Upper lobe of left lung (tissue), 6 donors: ENCODE results near the gene PTPRN2. TPM values are rescaled to one million over a fixed set of nuclear protein-coding genes. Genes with fewer than 3 reads are reported as not detected.

Experiments used
- ATAC-seq, 2 donors: fragments of 200-7000 bp; cut with Tn5 transposase; one replicate each; pipeline ENCODE4 v1.9.1; 2022; ENCODE audit warnings: mild to moderate bottlenecking in 2 of 2, moderate library complexity in 2 of 2; ENCODE audit not compliant: low FRiP score in 2 of 2
- DNase-seq, 2 donors: peaks; one replicate each; pipeline ENCODE4 v3.0.0-alpha.2; 2019 to 2020
- H3K27ac ChIP-seq, 4 donors: fragments of 200-600 bp; sonication (generic); one replicate each; pipeline ENCODE4 v1.5.1; 2016 to 2019
- H3K27me3 ChIP-seq, 4 donors: fragments of 200-600 bp; sonication (generic); one replicate each; pipeline ENCODE4 v1.5.1; 2017 to 2019
- H3K36me3 ChIP-seq, 4 donors: fragments of 200-600 bp; sonication (generic); one replicate each; pipeline ENCODE4 v1.5.1; 2016 to 2019
- H3K4me1 ChIP-seq, 4 donors: fragments of 200-600 bp; sonication (generic); one replicate each; pipeline ENCODE4 v1.5.1; 2018 to 2019
- H3K4me3 ChIP-seq, 4 donors: fragments of 200-600 bp; sonication (generic); one replicate each; pipeline ENCODE4 v1.5.1; 2017 to 2019; ENCODE audit warnings: mild to moderate bottlenecking in 2 of 4, moderate library complexity in 1 of 4
- H3K9me3 ChIP-seq, 4 donors: fragments of 200-600 bp; sonication (generic); one replicate each; pipeline ENCODE4 v1.5.1; 2018 to 2019
- EP300 ChIP-seq, 4 donors: sonication (generic); formaldehyde crosslinking; IDR thresholded peaks; one replicate each; pipeline ENCODE4 v1.5.1; 2017; ENCODE audit warnings: antibody characterized with exemption in 4 of 4, control low read depth in 2 of 4
- POLR2A ChIP-seq, 4 donors: fragments of 450-650 bp; IDR thresholded peaks; one replicate each; pipeline ENCODE4 v1.5.1; 2016 to 2017; ENCODE audit warnings: antibody characterized with exemption in 4 of 4, mild to moderate bottlenecking in 2 of 4
- POLR2AphosphoS5 ChIP-seq, 2 donors: sonication (generic); formaldehyde crosslinking; IDR thresholded peaks; one replicate each; pipeline ENCODE4 v1.5.1; 2017; ENCODE audit warnings: antibody characterized with exemption in 2 of 2
- WGBS, 2 donors: methylation state at CpG; one replicate each; pipeline ENCODE4 v1.1.5; 2017 to 2018; 5-methylcytosine and 5-hydroxymethylcytosine counted together
- total RNA-seq, 6 donors: library from RNA; depleted of rRNA in 4 of 6; stranded (reverse); fragments of >200 nt in 4 of 6; gene quantifications; one replicate each; pipeline versions ENCODE4 v1.1.0 to v1.2.1, GENCODE V29; 2016 to 2021
- TF ChIP-seq, protein P1 (sequence below), 6 experiments: fragments of 450-650 bp in 4 of 6; fragments of 200-600 bp in 2 of 6; sonication (generic) in 2 of 6; IDR thresholded peaks; one replicate each; pipeline ENCODE4 v1.5.1; 2016 to 2019; ENCODE audit warnings: antibody characterized with exemption in 6 of 6
- donor health status: DM: no; HTN: no; CAD: no; lungs with moderate emphysema.
- donor health status: DM: no; HTN: yes; CAD: no; lungs with severe emphysema.

PTPRN2 gene
- total RNA-seq, 6 donors from 2014 or later: 3.3 to 7.9 (median 5.2) TPM

DNA sequence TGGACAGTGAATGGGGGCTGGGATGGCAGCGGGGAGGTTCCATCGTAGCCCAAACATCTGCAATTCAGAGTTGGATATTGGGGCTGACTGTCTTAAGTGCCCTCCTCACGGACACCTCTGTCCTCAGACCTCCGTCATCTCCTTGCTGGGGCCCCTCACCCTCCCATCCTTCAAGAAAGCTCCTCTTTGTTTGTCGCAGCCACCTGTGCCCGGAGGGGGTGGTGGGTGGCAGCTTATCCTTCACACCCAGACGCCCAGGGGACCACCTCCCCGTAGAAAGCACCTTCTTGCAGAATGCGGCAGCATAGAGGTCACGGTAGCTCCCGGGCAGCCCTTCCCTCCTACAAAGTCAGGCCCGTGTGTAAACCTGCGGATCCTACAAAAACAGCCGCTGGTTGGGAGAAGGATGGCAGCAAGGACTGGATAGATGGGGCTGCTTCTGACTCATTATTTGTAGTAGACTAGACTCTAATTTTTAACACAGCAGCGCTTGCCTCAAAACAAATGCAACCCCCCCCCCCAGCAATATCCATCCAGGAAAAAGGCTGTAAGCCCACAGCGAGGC, 1.3 kb upstream of the PTPRN2 start:
- peaks cover 14 to 26% (median 20%) of the 10 kb centered on the region in 4 donors for H3K4me1 ChIP-seq
- DNase-seq: no peak

DNA sequence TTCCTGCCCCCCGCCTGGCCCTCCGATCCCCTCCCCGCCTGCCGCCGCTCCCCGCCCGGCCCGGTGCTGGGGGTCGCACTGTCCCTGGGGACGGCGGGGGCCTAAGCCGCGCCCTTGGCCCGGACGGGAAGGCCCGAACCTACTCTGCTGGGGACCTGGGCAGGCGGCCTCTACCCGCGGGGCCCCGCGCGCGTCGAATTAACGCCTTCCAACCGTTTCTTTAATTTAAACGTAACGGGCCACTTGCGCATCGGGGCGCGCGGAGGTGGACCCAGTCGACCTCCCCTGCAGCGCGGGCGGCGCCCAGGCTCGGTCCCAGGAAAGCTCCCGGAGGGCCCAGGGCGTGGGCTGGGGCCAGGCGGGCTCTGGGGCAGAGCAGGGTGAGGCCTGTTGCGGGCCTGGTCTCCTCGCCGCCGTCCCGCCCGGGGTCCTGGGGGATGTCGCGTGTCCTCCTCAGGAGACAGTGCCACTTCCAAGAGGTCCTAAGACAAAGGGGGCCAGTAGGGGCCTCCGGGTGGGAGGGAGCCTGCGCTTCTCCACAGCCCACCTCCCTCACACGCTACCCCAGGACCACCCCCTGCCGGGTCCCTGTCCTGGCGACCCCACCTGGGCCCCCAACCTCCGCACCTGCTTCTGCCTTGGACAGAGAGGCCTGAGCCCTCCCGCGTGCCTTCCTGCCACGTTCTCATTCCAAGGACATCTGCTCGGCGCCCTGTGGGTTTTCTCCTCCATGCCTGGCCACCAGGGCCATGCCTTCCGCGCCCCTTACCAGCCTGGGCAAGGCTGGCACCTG, 658 bp upstream of the PTPRN2 start:
- Histone ChIP-seq H3K4me3 (peak overlapping the region in 3 of 4 donors; percentile 41 to 47 (median 47)), H3K27me3 (peaks cover 0 to 18% (median 10%) of the 10 kb centered on the region in 4 donors), H3K4me1 (peaks cover 14 to 26% (median 20%) of the 10 kb centered on the region in 4 donors), H3K36me3 (no peaks in the 10 kb centered on the region), H3K27ac (no peak overlapping the region), H3K9me3 (no peaks in the 10 kb centered on the region)
- DNase-seq: peak in 1 of 2 donors; percentile 88
- ATAC-seq: peak in 1 of 2 donors; percentile 27
- 25 to 30% methylated on average over 16 to 29 of the region's 63 CpGs for WGBS, 2 donors
- TF ChIP-seq, protein P1, sequence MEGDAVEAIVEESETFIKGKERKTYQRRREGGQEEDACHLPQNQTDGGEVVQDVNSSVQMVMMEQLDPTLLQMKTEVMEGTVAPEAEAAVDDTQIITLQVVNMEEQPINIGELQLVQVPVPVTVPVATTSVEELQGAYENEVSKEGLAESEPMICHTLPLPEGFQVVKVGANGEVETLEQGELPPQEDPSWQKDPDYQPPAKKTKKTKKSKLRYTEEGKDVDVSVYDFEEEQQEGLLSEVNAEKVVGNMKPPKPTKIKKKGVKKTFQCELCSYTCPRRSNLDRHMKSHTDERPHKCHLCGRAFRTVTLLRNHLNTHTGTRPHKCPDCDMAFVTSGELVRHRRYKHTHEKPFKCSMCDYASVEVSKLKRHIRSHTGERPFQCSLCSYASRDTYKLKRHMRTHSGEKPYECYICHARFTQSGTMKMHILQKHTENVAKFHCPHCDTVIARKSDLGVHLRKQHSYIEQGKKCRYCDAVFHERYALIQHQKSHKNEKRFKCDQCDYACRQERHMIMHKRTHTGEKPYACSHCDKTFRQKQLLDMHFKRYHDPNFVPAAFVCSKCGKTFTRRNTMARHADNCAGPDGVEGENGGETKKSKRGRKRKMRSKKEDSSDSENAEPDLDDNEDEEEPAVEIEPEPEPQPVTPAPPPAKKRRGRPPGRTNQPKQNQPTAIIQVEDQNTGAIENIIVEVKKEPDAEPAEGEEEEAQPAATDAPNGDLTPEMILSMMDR (IDR thresholded peaks at IDR 0.05): no peak

More for the DNA sequence above, 1.3 kb upstream of the PTPRN2 start:
- Histone ChIP-seq H3K27me3 (peaks cover 0 to 15% (median 10%) of the 10 kb centered on the region in 4 donors), H3K36me3 (no peaks in the 10 kb centered on the region), H3K9me3 (no peaks in the 10 kb centered on the region), H3K4me3 (no peak overlapping the region), H3K27ac (no peak overlapping the region)
- 52 to 58% methylated on average over 8 to 16 of the region's 16 CpGs for WGBS, 2 donors
- TF ChIP-seq EP300 (IDR thresholded peaks at IDR 0.05): no peak
- no peak for TF ChIP-seq POLR2AphosphoS5 (IDR thresholded peaks at IDR 0.05)
- TF ChIP-seq, protein P1 (IDR thresholded peaks at IDR 0.05): no peak
- TF ChIP-seq POLR2A (IDR thresholded peaks at IDR 0.05): no peak
- ATAC-seq: no peak

DNA sequence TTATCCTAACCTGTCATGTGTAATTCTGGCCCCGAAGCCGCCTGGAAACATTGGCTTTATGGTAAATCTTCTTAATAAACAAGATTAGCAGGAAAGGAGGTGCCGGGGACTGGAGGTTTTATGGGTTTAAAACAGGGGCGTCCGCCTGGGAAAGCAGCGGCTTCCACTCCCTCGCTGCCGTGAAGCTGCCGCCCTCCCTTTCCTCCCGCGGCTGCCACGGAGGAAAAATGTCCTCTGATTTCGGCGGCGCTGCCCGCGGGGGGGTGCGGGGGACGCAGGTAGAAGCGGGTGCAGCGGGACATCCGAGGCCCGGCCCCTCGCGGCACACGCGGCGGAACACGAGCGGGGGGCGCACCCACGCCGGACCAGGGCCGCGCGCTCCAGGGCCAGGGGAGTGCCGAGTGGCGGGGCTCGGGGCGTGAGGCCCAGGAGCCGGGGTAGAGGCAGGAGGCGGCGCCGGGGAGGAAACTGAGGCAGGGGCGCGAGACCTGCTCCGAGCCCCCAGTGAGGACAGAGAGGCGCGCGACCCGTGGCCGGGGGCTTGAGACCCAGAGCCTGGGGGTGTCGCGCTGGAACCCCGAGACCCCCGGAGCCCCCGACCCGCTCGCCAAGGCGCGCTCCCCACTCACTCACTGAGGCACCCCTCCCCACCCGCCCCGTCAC, 993 bp downstream of the PTPRN2 start:
- ATAC-seq: no peak
- H3K4me1 ChIP-seq: peaks cover 14 to 26% (median 20%) of the 10 kb centered on the region in 4 donors
- DNase-seq: peak in 1 of 2 donors; percentile 84

DNA sequence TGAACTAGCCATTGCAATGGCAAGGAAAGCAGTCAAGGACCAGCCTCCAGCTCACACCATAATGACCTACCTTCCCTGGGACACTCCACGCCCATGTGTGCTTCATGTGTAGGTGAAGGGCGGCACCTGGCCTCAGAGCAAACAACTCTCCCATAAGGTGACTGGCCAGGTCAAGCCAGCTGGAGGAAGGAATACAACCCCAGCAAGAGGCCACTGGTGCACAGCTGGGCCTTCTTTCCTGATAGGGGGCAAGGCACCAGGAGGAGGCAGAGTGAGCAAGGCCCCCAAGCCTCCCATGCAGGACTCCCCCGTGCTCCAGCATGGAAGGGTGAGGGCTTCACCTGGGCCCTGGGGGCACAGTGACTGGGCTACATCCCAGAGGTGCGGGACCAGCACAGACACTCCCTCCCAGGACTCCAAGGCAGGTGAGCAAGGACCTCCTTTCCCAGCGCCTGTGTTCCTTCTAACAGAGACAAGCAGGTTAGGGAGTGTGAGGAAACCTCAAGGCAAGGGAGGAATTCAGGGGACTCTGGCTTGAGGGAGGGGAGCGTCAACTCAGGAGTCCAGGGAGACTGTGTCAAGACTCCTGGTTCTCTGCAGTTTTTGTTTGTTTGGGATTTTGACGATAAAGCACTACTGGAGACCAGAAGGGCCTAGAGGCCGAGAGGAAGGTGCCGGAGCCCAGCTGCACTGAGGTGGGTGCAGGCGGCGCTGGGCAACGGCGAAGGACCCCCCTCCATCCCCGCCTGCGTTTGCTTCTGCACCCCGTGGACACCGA, 1.7 kb downstream of the PTPRN2 start:
- TF ChIP-seq POLR2AphosphoS5 (IDR thresholded peaks at IDR 0.05): no peak
- TF ChIP-seq POLR2A (IDR thresholded peaks at IDR 0.05): no peak
- no peak for TF ChIP-seq EP300 (IDR thresholded peaks at IDR 0.05)
- TF ChIP-seq, protein P1 (IDR thresholded peaks at IDR 0.05): no peak
- Histone ChIP-seq H3K27ac (no peak overlapping the region), H3K27me3 (peaks cover 0 to 18% (median 10%) of the 10 kb centered on the region in 4 donors), H3K9me3 (no peaks in the 10 kb centered on the region), H3K36me3 (no peaks in the 10 kb centered on the region), H3K4me1 (peaks cover 14 to 26% (median 20%) of the 10 kb centered on the region in 4 donors), H3K4me3 (peak overlapping the region in 1 of 4 donors; percentile 47)
- ATAC-seq (no peak), DNase-seq (no peak)
- WGBS, 2 donors: 36 to 44% methylated on average over 15 to 17 of the region's 17 CpGs

More for the DNA sequence above, 993 bp downstream of the PTPRN2 start:
- Histone ChIP-seq H3K27ac (no peak overlapping the region), H3K4me3 (peak overlapping the region in 3 of 4 donors; percentile 41 to 49 (median 47)), H3K27me3 (peaks cover 0 to 18% (median 10%) of the 10 kb centered on the region in 4 donors), H3K36me3 (no peaks in the 10 kb centered on the region), H3K9me3 (no peaks in the 10 kb centered on the region)
- 8% methylated on average over 49 of the region's 63 CpGs; no CpG with 5 or more reads in 1 of the 2 donors for WGBS, 2 donors
- no peak for TF ChIP-seq EP300 (IDR thresholded peaks at IDR 0.05)
- TF ChIP-seq, protein P1 (IDR thresholded peaks at IDR 0.05): no peak
- TF ChIP-seq POLR2AphosphoS5 (IDR thresholded peaks at IDR 0.05): no peak
- TF ChIP-seq POLR2A (IDR thresholded peaks at IDR 0.05): no peak
